ENCODE measurements around the gene TSPAN14. TPM values are rescaled to one million over a fixed set of nuclear protein-coding genes. Genes with fewer than 3 reads are reported as not detected.

The TSPAN14 gene
- total RNA-seq, 1 experiment from 2014 or later, result not detected

GRCh38 chr10:80436446-80437098 is 17.5 kb upstream of the TSPAN14 start:
- Histone ChIP-seq H3K4me3 (ENCODE audit: low read length) (no peak overlapping the region), H4K20me1 (ENCODE audit: low read length) (no peaks in the 10 kb centered on the region), H3K36me3 (ENCODE audit: low read depth, low read length) (no peaks in the 10 kb centered on the region), H3K4me1 (ENCODE audit: insufficient read depth, low read length) (no peaks in the 10 kb centered on the region), H3K9me2 (replicated peaks; ENCODE audit: low read length) (no peaks in the 10 kb centered on the region), H3K9ac (ENCODE audit: low read length) (no peak overlapping the region), H2AFZ (ENCODE audit: low read length) (no peak overlapping the region), H3K4me2 (ENCODE audit: low read length) (no peak overlapping the region), H3K27ac (ENCODE audit: low read length) (no peak overlapping the region), H3K9me3 (ENCODE audit: low read length) (no peaks in the 10 kb centered on the region), H3K79me2 (ENCODE audit: low read length) (no peaks in the 10 kb centered on the region), H3F3A (ENCODE audit: low read length, unreplicated experiment) (no peaks in the 10 kb centered on the region), H3K27me3 (ENCODE audit: low read length) (no peaks in the 10 kb centered on the region)
- TF ChIP-seq EZH2phosphoT487 (IDR thresholded peaks at IDR 0.05; ENCODE audit: borderline replicate concordance, low read length) (no peak), EZH2 (IDR thresholded peaks at IDR 0.05; ENCODE audit: low read length, unreplicated experiment) (no peak)
- TF ChIP-seq, protein P1, sequence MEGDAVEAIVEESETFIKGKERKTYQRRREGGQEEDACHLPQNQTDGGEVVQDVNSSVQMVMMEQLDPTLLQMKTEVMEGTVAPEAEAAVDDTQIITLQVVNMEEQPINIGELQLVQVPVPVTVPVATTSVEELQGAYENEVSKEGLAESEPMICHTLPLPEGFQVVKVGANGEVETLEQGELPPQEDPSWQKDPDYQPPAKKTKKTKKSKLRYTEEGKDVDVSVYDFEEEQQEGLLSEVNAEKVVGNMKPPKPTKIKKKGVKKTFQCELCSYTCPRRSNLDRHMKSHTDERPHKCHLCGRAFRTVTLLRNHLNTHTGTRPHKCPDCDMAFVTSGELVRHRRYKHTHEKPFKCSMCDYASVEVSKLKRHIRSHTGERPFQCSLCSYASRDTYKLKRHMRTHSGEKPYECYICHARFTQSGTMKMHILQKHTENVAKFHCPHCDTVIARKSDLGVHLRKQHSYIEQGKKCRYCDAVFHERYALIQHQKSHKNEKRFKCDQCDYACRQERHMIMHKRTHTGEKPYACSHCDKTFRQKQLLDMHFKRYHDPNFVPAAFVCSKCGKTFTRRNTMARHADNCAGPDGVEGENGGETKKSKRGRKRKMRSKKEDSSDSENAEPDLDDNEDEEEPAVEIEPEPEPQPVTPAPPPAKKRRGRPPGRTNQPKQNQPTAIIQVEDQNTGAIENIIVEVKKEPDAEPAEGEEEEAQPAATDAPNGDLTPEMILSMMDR (conservative IDR thresholded peaks at IDR 0.05; ENCODE audit: low read depth, low read length), result no peak
- ATAC-seq (no peak), DNase-seq (no peak)
- intact Hi-C loops (cut with micrococcal nuclease), result no loop called here
- BruUV-seq (replicated peaks), result no TSS peak
- ChIA-PET CTCF (no interaction called here), POLR2A (ENCODE audit: unreplicated experiment) (no interaction called here)

- BruUV-seq (replicated peaks), result no TSS peak
- Histone ChIP-seq H4K20me1 (ENCODE audit: low read length) (no peaks in the 10 kb centered on the region), H3K27ac (ENCODE audit: low read length) (no peak overlapping the region), H3K79me2 (ENCODE audit: low read length) (no peaks in the 10 kb centered on the region), H2AFZ (ENCODE audit: low read length) (no peak overlapping the region), H3K9ac (ENCODE audit: low read length) (no peak overlapping the region), H3K4me1 (ENCODE audit: insufficient read depth, low read length) (no peaks in the 10 kb centered on the region), H3K4me2 (ENCODE audit: low read length) (no peak overlapping the region), H3K4me3 (ENCODE audit: low read length) (no peak overlapping the region), H3K27me3 (ENCODE audit: low read length) (no peaks in the 10 kb centered on the region), H3K9me2 (replicated peaks; ENCODE audit: low read length) (no peaks in the 10 kb centered on the region), H3K36me3 (ENCODE audit: low read depth, low read length) (no peaks in the 10 kb centered on the region), H3F3A (ENCODE audit: low read length, unreplicated experiment) (no peaks in the 10 kb centered on the region), H3K9me3 (ENCODE audit: low read length) (no peaks in the 10 kb centered on the region)
- ChIA-PET CTCF (no interaction called here), POLR2A (ENCODE audit: unreplicated experiment) (no interaction called here)
- DNase-seq, result no peak
- intact Hi-C loops (cut with micrococcal nuclease), result no loop called here
- TF ChIP-seq, protein P1 (conservative IDR thresholded peaks at IDR 0.05; ENCODE audit: low read depth, low read length), result no peak
- TF ChIP-seq EZH2 (IDR thresholded peaks at IDR 0.05; ENCODE audit: low read length, unreplicated experiment), result no peak
- no peak for TF ChIP-seq EZH2phosphoT487 (IDR thresholded peaks at IDR 0.05; ENCODE audit: borderline replicate concordance, low read length)
- ATAC-seq, result no peak
Observed at GRCh38 chr10:80437227-80437626, 16.9 kb upstream of the TSPAN14 start.

DNA sequence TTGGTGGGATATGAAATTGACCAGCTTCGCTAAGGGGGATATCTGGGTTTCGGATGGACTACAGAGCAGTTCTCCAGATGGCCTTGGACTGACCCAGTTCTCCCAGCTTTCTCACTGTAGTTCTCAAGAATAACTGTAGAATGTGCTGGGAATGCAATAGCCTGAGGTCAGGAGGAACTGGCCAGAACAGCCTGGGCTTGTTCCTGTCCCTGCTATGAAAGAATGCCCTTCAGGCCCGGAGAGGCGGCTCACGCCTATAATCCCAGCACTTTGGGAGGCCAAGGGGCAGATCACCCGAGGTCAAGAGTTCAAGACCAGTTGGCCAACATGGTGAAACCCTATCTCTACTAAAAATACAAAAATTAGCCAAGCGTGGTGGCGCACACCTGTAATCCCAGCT is 12.3 kb upstream of the TSPAN14 start:
- Histone ChIP-seq H3K9me2 (replicated peaks; ENCODE audit: low read length) (no peaks in the 10 kb centered on the region), H3K4me2 (ENCODE audit: low read length) (no peak overlapping the region), H3K4me1 (ENCODE audit: insufficient read depth, low read length) (no peaks in the 10 kb centered on the region), H3K27ac (ENCODE audit: low read length) (no peak overlapping the region), H3K36me3 (ENCODE audit: low read depth, low read length) (no peaks in the 10 kb centered on the region), H2AFZ (ENCODE audit: low read length) (no peak overlapping the region), H3F3A (ENCODE audit: low read length, unreplicated experiment) (no peaks in the 10 kb centered on the region), H3K4me3 (ENCODE audit: low read length) (no peak overlapping the region), H3K27me3 (ENCODE audit: low read length) (no peaks in the 10 kb centered on the region), H3K9me3 (ENCODE audit: low read length) (no peaks in the 10 kb centered on the region), H3K79me2 (ENCODE audit: low read length) (no peaks in the 10 kb centered on the region), H4K20me1 (ENCODE audit: low read length) (no peaks in the 10 kb centered on the region), H3K9ac (ENCODE audit: low read length) (no peak overlapping the region)
- no TSS peak for BruUV-seq (replicated peaks)
- DNase-seq (no peak), ATAC-seq (no peak)
- TF ChIP-seq, protein P1 (conservative IDR thresholded peaks at IDR 0.05; ENCODE audit: low read depth, low read length), result no peak
- TF ChIP-seq EZH2 (IDR thresholded peaks at IDR 0.05; ENCODE audit: low read length, unreplicated experiment), result no peak
- TF ChIP-seq EZH2phosphoT487 (IDR thresholded peaks at IDR 0.05; ENCODE audit: borderline replicate concordance, low read length), result no peak
- CTCF ChIA-PET, result no interaction called here
- intact Hi-C loops (cut with micrococcal nuclease), result no loop called here
- POLR2A ChIA-PET (ENCODE audit: unreplicated experiment), result no interaction called here

All from PC-3 (cell line).